Measurements from ENCODE around the gene ESYT1. TPM values are rescaled to one million over a fixed set of nuclear protein-coding genes. Genes with fewer than 3 reads are reported as not detected.
A peak's percentile ranks its signal among the peaks of the same experiment; 100 is the strongest.
"Not testable (repeated sequence)": the region's sequence is repeated elsewhere in the genome, so short reads cannot be mapped to it uniquely, and the experiment has no call there.

The ESYT1 gene
- total and polyA plus RNA-seq, 9 of the 15 experiments (the other 6 are each of a cell fraction or from before 2014, with no cell fraction given), result 132 to 420 (median 164) TPM

DNA sequence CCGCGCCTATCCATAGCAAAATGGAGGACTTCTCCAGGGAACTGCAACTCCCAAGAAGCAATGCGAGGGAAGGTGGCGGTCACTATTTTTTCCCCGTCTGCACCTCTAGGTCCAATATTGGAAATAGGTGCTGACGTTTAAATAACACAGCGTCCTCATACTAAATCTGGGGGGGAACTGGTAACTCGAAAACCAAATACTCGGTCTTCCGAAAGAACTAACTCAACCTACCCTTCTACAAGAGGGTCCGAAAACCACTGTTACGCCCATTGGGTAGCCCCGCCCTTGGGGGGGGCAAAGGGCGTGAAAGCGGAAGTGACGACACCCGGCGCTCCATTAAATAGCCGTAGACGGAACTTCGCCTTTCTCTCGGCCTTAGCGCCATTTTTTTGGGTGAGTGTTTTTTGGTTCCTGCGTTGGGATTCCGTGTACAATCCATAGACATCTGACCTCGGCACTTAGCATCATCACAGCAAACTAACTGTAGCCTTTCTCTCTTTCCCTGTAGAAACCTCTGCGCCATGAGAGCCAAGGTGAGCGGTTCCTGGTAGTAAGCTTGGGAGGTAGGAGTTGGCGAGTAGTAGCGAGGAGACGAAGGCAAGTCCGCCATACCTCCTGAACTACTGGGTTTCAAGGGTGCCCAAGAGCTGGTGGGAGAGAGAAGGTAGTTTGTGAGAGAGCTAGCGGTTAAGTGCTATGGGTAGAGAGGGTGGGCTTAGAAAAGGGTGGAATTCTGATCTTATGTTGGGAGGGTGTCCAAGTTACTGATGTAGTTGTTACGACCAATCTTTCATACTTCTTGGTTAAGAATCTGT, 11.6 kb upstream of the ESYT1 start, which contains the start of gene RPL41 (continued):
- TF ChIP-seq ZBTB49 (CRISPR knock-in tag; IDR thresholded peaks at IDR 0.05; ENCODE audit: borderline replicate concordance), result no peak

DNA sequence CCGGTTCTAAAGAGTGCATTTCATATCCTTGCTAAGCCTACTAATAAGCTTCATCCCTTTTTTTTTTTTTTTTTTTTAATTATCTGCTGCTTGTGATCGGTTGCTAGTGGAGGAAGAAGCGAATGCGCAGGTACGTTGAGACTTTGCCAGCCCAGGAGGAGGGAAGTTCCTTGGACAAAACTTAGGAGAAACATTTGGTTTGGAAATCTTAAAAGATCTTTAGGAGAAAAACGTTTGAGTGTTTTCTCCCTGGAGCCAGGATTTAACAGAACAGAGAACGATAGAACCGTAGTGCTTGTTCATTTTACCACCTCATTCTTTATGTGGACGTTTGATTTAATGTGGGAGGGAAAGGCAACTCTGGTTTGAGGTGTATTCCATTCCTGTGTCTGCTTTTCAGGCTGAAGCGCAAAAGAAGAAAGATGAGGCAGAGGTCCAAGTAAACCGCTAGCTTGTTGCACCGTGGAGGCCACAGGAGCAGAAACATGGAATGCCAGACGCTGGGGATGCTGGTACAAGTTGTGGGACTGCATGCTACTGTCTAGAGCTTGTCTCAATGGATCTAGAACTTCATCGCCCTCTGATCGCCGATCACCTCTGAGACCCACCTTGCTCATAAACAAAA, 10.9 kb upstream of the ESYT1 start:
- in situ Hi-C loops (cut with MboI); H4K20me1 ChIP-seq (replicated peaks; ENCODE audit: control insufficient read depth, insufficient read depth, low read length); H2AFZ ChIP-seq (ENCODE audit: low read depth, low read length); H3K9me3 ChIP-seq (replicated peaks; ENCODE audit: control insufficient read depth, insufficient read depth, low read depth, low read length); H3K27me3 ChIP-seq (ENCODE audit: control insufficient read depth in 2 of 2, insufficient read depth in 2 of 2, low read length in 2 of 2); FAIRE-seq; BruUV-seq (replicated peaks); H3K9me1 ChIP-seq (ENCODE audit: control insufficient read depth, insufficient read depth, low read length): not testable (repeated sequence)
- TF ChIP-seq NRF1 (conservative IDR thresholded peaks at IDR 0.05 in 1 of 2, IDR thresholded peaks at IDR 0.05 in 1 of 2) (peak; percentile 39 to 44; a peak in 3 of 4 replicates), RBFOX2 (IDR thresholded peaks at IDR 0.05; ENCODE audit: low read depth, low read length) (peak; percentile 41), MCM7 (IDR thresholded peaks at IDR 0.05) (0 out of 4 replicates have a peak, but pooled peaks of 1 of the 2 experiments have one; percentile 14), CHD1 (IDR thresholded peaks at IDR 0.05; ENCODE audit: low read length) (peak; percentile 65), MLLT1 (IDR thresholded peaks at IDR 0.05) (peak in 1 of 2 experiments; percentile 5; a peak in 1 of 4 replicates), BRD4 (IDR thresholded peaks at IDR 0.05) (peak; percentile 12; the same call in 1 of the 2 replicates)
- WGBS (ENCODE audit: insufficient coverage, low coverage, missing lambda C conversion rate), result under 1% methylated on average over 10 of the region's 16 CpGs
- Histone ChIP-seq H3K27ac (ENCODE audit: extremely low read depth, low read depth, low read length) (peak overlapping the region; percentile 97), H3K9ac (ENCODE audit: insufficient read depth in 1 of 2, low read depth in 2 of 2, low read length in 2 of 2) (peak overlapping the region; percentile 90 to 97), H3K4me1 (replicated peaks in 1 of 2; ENCODE audit: control insufficient read depth in 2 of 2, insufficient read depth in 2 of 2, low read length in 2 of 2) (peaks cover 16 to 17% of the 10 kb centered on the region in 2 experiments), H3K4me3 (peak overlapping the region; percentile 59), H3K36me3 (ENCODE audit: control insufficient read depth, insufficient read depth, low read length) (peaks cover 48% of the 10 kb centered on the region), H3K79me2 (ENCODE audit: control insufficient read depth, insufficient read depth, low read length) (peaks cover 28% of the 10 kb centered on the region), H3K4me2 (ENCODE audit: insufficient read depth, low read length) (peak overlapping the region; percentile 95)
- intact Hi-C loops (cut with micrococcal nuclease), result loop anchor here (5.0 kb wide), 2 partner anchors 40 to 520 kb away; partner anchors contain the start of gene MYL6
- ChIA-PET POLR2A (interaction anchor here (0.6 to 5.3 kb wide), 25 partner anchors 10 to 378 kb away, joined by 3 to 125 read pairs (median 8); partner anchors contain the start of genes COQ10A, ESYT1, MYL6 and PA2G4), CTCF (ENCODE audit: low intra/inter-chr PET ratio) (interaction anchor here (3.4 to 3.8 kb wide), 2 partner anchors 73 to 107 kb away, joined by 18 to 36 read pairs; partner anchors contain the start of genes NABP2 and SMARCC2)
- peak; percentile 1; the same call in 1 of the 3 replicates for ATAC-seq
- DNase-seq (ENCODE audit: extremely low read depth in 1 of 4, low spot score in 3 of 4), result peak in 1 of 4 experiments; percentile 45

Data from K562 (cell line).